Left cardiac atrium (tissue), 4 donors: ENCODE results near the gene SCIN. TPM values are rescaled to one million over a fixed set of nuclear protein-coding genes. Genes with fewer than 3 reads are reported as not detected.
"Not testable (repeated sequence)": the region's sequence is repeated elsewhere in the genome, so short reads cannot be mapped to it uniquely, and the experiment has no call there.

Experiments
- ATAC-seq, 2 donors: fragments of 200-7000 bp; cut with Tn5 transposase; one replicate each; pipeline ENCODE4 v1.9.1; 2020; ENCODE audit warnings: mild to moderate bottlenecking in 2 of 2, moderate library complexity in 2 of 2
- DNase-seq: peaks from one replicate; pipeline ENCODE4 v3.0.0-alpha.2; 2020
- intact Hi-C, 2 donors: fragments of 100-400 bp; cut with DNase I; formaldehyde crosslinking; loops; one replicate each; pipeline versions ENCODE4 v1.14.1 to v1.15.1; 2022 to 2023
- long read RNA-seq: library from polyadenylated mRNA; unstranded; transcript quantifications from one replicate; pipeline ENCODE4 v2.0.0, GENCODE V29; 2021
- total RNA-seq, 2 donors: library from RNA; stranded (reverse); fragmentation: NEBNext Ultra II Directional; extraction: Animal tissue kit (Norgen Biotek cat#: 25700); gene quantifications; one replicate each; pipeline ENCODE4 v1.2.1, GENCODE V29; 2021
- donor health status: DM: no; HTN: yes; CAD: no.
- donor health status: DM: no; HTN: yes; CAD: no; lungs with severe emphysema.
- donor health status: DM: yes; HTN: yes; CAD: no.
- donor health status: Dilated cardiomyopathy.

The SCIN gene
- 1 to 10 TPM in 1 of 2 donors, under 1 TPM in 1; 0.10 to 1.3 TPM for total RNA-seq
- long read RNA-seq, full-length matches to known transcripts: 2 of 2 reads
- long read RNA-seq, partial matches to known transcripts: 0 of 2 reads
- long read RNA-seq, other reads (novel, unspliced or antisense): 0 of 2 reads

GRCh38 chr7:12570534-12571461 is at the start of gene SCIN:
SCIN (plus strand) TSS chr7:12570720; CDS start chr7:12570787, 67 bp downstream.
- DNase-seq: peak; percentile 29
- intact Hi-C loops: no loop called here

GRCh38 chr7:12524794-12525386 is 45.6 kb upstream of the SCIN start:
- no peak for ATAC-seq
- DNase-seq: no peak
- intact Hi-C loops: loop anchor here in 1 of 2 donors (10.0 kb wide), 1 partner anchor 100 kb away; no protein-coding TSS in a partner anchor

More at GRCh38 chr7:12570534-12571461, at the start of gene SCIN:
- peak; percentile 66 to 83 for ATAC-seq

- not testable (repeated sequence) for DNase-seq, ATAC-seq
- intact Hi-C loops: loop anchor here in 1 of 2 donors (10.0 kb wide), 1 partner anchor 98 kb away; no protein-coding TSS in a partner anchor
Observed at GRCh38 chr7:12526693-12527092, 43.8 kb upstream of the SCIN start.

GRCh38 chr7:12527670-12528069 is 42.9 kb upstream of the SCIN start:
- DNase-seq, ATAC-seq: not testable (repeated sequence)
- intact Hi-C loops: loop anchor here in 1 of 2 donors (10.0 kb wide), 1 partner anchor 97 kb away; no protein-coding TSS in a partner anchor

- DNase-seq (no peak), ATAC-seq (no peak)
- intact Hi-C loops: loop anchor here in 1 of 2 donors (10.0 kb wide), 1 partner anchor 95 kb away; no protein-coding TSS in a partner anchor
Observed at GRCh38 chr7:12529971-12530710, 40.4 kb upstream of the SCIN start.

GRCh38 chr7:12531784-12532183 is 38.7 kb upstream of the SCIN start:
- intact Hi-C loops: no loop called here
- DNase-seq (no peak), ATAC-seq (no peak)

GRCh38 chr7:12534046-12534445 is 36.5 kb upstream of the SCIN start:
- ATAC-seq (no peak), DNase-seq (no peak)
- intact Hi-C loops: no loop called here

- intact Hi-C loops: no loop called here
- ATAC-seq: no peak
Observed at GRCh38 chr7:12539681-12540080, 30.8 kb upstream of the SCIN start.

GRCh38 chr7:12540850-12541249 is 29.7 kb upstream of the SCIN start:
- no peak for ATAC-seq
- intact Hi-C loops: no loop called here
- DNase-seq: no peak

More at GRCh38 chr7:12539681-12540080, 30.8 kb upstream of the SCIN start:
- DNase-seq: no peak

- ATAC-seq (no peak), DNase-seq (no peak)
- intact Hi-C loops: no loop called here
Observed at GRCh38 chr7:12543586-12543985, 26.9 kb upstream of the SCIN start.

- ATAC-seq (no peak), DNase-seq (no peak)
- intact Hi-C loops: no loop called here
Observed at GRCh38 chr7:12549106-12549505, 21.4 kb upstream of the SCIN start.

GRCh38 chr7:12550956-12551355 is 19.6 kb upstream of the SCIN start:
- intact Hi-C loops: no loop called here
- no peak for DNase-seq
- ATAC-seq: no peak

GRCh38 chr7:12552876-12553275 is 17.6 kb upstream of the SCIN start:
- ATAC-seq (no peak), DNase-seq (no peak)
- intact Hi-C loops: no loop called here

GRCh38 chr7:12553416-12553815 is 17.1 kb upstream of the SCIN start:
- intact Hi-C loops: no loop called here
- ATAC-seq: no peak
- DNase-seq: no peak

GRCh38 chr7:12554351-12554750 is 16.2 kb upstream of the SCIN start:
- ATAC-seq: no peak
- no peak for DNase-seq
- intact Hi-C loops: no loop called here

- ATAC-seq: no peak
- intact Hi-C loops: no loop called here
Observed at GRCh38 chr7:12554872-12555271, 15.6 kb upstream of the SCIN start.

GRCh38 chr7:12555695-12556094 is 14.8 kb upstream of the SCIN start:
- intact Hi-C loops, ATAC-seq, DNase-seq: not testable (repeated sequence)

More at GRCh38 chr7:12554872-12555271, 15.6 kb upstream of the SCIN start:
- no peak for DNase-seq

GRCh38 chr7:12556139-12556792 is 14.3 kb upstream of the SCIN start:
- not testable (repeated sequence) for ATAC-seq, DNase-seq

More at GRCh38 chr7:12556139-12556792, 14.3 kb upstream of the SCIN start:
- intact Hi-C loops: not testable (repeated sequence)
